Mucosa of gallbladder (tissue), 1 donor: ENCODE results near the gene WASF3. TPM values are rescaled to one million over a fixed set of nuclear protein-coding genes. Genes with fewer than 3 reads are reported as not detected.

Experiments used
- DNase-seq: peaks from one replicate; pipeline ENCODE4 v3.0.0-alpha.2; 2020; ENCODE audit warnings: low spot score
- total RNA-seq: library from RNA; stranded (reverse); gene quantifications from one replicate; pipeline ENCODE4 v1.2.1, GENCODE V29; 2021
- donor health status: DM: no; HTN: no; CAD: no.

The WASF3 gene
- total RNA-seq, 1 donor from 2014 or later = 11.5 TPM

DNA sequence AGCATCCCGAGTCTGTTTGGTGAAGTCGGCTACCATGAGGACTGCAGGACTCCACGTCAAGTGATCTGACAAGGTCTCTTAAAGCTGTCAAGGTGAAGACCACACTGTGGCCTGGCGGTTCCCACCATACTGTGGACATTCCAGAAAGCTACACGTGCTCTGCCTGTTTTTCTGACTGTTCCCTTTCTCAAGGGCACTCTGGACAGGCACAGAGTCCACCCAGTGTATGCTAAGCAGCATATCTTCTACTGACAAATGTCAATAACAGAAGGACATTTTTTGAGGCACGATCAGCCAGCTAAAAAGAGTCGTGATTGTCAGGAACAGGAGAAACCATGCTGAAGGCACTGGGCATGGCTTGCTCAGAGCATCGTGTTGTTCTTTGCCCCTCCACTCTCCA lies 12.8 kb upstream of the WASF3 start:
- DNase-seq = no peak

DNA sequence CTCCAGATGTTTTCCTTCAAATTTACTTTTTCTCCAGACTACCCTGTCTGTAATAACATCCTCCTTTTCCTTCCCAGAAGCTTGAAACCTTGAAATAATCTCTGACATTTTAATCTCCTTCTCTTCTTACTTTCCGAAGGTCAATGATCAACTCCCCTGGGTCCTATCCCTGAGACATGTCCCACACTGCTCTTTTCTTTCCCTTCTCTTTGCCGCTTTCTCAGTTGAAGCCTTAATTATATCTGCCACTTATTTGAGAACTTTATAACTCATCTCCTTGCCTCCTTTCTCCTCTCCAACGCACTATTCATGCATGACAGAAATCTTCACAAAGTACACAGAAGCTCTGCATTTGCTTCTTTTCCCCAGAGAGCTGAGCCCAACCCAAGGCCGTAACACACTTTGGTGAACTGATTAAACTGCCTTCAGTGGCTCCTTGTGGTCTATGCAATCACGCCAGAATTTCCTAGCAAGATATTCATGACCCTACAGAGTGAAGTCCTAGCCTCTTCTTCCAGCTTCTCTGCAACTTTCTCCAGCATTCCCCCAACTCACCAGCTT lies 9.2 kb upstream of the WASF3 start:
- no peak for DNase-seq

DNA sequence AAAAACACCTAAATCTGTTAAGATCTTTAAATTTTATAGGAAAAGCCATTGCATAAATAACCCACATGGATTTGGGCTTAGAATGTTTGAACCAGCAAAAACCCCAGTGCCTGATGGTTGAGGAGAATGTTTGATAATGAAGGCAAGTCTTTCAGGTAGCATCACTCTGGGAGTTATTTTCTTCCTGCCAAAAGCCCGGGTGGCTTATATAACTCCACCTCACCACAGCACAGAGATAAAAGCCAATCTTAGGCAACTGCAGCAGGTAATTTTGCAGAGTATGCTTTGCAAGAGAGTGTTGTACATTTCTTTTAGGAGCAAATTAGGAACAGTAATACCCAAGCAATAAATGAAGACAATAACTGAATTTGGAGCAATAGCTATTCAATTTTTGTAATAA lies 7.8 kb upstream of the WASF3 start:
- no peak for DNase-seq

DNA sequence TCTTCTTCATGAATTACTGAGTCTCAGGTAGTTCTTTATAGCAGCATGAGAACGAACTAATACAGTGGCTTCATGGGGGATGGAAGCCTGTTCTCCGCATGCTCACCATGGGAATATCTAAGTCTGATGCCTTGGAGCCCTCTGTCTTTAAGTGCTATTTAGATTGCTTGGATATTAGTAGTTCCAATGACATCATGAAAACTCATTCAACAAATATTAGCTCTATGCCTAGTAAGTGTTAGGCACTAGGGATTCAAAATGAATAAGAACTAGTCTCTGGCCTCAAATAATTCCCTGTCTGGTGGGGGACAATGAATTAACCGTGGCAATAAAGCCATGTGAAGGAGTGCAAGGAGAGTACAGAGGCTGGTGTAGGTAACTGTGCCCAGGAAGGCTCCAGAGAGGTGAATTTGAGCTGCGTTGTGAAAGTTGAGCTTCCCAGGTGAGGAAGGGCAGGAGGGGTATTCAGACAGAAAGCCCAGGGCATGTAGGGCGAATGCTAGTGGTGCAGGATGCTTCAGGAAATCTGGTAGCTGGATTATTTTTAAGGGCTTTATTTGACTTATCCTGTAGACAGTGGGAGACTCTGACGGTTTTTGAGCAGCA lies 6.1 kb upstream of the WASF3 start:
- no peak for DNase-seq

DNA sequence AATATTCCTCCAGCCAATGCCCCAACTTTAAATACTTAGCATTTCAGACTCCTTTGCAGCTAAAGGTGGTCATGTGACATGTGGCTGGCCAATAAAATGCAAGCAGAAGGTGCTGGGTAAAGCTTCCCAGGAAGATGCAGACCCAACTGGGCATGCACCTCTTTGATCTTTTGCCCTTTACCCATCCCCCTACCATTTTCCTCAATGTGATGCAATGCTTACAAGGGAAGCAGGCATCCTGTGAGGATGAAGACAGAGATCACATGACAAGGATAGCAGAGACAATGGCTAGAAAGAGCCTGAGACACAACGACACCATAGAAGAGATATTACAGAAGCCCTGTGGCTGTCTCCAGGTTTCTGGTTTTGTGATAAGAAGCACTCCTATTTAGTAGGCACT lies 2.1 kb upstream of the WASF3 start:
- DNase-seq = no peak

DNA sequence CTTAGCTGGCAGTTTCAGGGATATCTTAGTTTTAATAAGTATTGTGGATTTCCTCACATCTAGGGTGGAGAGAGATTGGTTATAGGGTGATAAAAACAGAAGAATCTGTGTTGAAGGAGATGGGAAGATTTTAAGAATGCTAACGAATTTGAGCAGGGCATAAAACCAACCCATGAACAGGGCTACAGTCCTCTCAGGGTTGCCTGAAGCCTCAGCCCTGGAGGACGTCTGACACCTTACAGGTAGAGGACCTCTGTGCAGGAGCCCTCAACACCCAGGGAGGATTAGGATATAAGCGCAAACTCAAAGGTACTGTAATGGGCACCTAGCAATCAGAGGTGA lies 461 bp upstream of the WASF3 start:
- no peak for DNase-seq

DNA sequence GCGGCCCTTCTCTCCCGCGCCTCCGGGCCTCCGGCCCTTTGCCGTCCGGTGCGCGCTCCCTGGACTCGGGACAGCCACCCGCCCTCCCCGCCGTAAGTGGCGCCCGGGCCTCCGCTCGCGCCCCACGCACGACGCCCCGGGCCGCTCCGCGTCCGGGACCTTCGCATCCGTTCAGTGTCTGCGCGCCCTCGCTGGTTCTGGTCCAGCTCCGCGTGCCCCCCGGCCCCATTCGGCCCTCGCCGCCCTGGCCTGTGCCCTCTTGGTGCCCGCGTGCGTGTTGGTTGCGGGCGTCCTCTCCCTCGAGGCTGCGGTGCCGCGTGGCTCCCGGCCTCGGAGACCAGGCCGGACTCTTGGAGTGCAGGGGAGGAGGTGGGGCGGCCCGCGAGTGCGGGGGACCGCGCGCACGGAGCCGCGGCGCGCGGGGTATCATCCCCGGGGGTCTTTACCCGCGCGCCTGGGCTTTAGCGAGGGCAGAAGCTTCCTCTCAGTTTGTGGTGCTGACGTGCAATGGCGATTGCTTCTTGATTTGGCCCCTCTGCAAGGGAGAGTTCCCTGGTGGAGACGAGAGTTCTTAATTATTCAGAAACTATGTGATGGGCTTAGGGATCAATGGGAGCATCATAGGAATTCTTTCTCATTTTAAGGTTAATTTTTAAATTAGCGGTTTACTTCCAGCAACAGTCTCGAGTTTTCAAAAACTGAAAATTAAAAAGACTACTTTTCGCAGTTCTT lies 757 bp downstream of the WASF3 start:
- no peak for DNase-seq

DNA sequence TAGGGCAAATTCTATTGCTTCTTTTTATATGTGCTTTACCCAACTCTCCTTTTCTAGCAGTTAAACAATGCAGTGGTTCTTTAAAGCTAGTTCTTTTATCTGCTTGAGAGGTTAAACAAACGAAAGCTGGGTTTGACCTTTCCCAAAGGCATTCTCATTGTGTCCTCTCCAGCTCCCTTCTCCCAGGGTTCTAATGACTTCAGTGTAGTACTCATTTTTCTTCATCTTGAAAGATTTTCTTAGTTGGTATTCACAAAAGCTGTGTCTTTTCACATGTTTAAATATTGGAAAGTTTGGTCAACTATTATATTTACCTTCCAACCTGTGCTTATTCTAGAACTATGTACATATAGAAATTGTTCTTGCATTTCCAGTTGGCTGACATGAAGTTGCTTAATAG lies 1.5 kb downstream of the WASF3 start:
- no peak for DNase-seq

DNA sequence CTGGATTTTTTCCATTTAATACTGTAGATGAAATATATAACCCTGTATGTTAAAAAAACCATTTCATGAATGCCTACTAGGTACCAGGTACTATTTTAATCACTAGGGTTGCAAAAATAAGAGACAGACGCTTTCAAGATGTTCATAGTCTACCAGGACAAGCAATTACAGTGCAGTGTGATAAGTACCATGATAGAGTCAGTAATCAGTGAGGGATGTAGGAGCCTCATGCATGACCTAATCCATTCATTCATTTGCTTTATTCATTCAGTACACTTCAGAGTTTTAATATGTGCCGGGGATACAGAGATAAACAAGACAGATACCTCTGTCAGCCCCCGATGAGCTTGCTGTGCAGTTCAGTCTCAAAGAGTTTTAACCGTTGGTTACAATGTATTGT lies 3.0 kb downstream of the WASF3 start:
- DNase-seq = no peak

DNA sequence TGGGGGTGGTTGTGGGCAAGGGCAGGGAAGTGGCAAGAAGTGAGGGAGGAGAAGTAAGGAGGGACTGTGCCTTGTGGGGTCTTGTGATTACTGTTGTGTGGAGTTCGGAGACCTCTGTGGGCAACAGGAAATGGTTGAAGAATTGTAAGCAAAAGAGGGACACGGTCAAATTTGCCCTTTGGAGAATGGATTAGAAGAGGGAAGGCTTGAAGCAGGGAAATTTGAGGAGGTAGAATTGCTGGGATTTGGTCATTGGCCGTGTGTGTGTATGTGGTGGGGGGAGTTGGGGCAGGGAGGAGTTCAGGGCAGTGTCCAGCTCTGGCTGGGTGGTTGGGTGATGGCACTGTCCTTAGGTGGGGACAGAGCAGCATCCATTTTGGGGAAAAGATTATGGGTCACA lies 3.6 kb downstream of the WASF3 start:
- DNase-seq = no peak

DNA sequence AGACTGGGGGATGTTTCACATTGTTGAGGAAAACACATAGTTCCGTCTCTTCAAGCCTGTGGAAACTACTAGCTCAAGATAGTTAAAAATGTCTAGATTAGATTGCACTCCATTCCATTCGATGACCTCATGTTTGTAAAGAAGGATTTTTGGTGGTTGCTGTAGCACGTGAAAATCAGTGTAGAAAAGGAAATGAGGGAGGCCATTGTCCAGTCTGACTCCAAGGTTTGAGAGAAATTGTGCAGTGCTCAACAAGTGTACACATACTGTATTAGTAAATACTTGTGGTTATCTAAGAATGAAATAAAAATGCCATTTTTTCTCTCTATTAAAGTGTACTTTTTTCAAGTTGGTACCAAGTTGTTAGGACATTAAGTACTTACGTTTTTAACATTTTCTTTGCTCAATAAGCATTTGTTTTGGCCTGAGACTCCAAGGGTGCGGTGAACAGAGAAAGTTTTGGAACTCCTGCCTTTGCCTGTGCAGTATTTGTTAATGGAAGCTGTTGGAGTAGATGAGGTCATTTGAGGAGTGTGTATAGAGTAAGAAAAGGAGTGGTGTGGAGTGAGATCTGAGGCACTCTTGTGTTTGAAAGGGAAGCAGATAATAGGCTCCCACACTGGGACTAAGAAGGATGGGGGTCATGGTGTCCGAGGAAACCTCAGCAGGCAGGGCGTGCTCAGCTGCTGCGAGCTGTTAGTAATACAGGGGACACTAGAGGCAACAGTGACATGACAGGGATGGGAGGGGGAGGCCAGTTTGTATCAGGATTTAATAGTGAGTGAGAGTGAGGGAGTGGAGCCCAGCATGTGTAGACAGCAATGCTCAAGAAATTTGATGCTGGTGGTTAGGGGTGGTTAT lies 4.4 kb downstream of the WASF3 start:
- DNase-seq = no peak

DNA sequence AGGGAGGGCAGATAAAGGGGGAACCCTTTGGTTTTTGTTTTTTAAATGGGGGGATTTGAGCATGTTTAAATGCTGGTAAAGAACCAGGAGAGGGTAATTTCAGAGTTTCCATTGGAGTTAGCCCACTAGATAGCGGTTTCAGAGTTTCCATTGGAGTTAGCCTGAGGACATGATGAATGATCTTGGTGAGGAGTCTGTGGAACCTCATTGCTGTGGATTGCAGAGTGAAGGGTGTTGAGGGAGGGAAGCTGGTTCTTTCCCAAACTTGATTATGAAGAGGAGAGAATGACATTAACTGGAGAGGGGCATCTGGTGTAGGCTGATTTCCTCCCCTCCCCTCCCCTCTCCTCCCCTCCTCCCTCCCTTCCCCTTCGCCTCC lies 5.0 kb downstream of the WASF3 start:
- DNase-seq = no peak

DNA sequence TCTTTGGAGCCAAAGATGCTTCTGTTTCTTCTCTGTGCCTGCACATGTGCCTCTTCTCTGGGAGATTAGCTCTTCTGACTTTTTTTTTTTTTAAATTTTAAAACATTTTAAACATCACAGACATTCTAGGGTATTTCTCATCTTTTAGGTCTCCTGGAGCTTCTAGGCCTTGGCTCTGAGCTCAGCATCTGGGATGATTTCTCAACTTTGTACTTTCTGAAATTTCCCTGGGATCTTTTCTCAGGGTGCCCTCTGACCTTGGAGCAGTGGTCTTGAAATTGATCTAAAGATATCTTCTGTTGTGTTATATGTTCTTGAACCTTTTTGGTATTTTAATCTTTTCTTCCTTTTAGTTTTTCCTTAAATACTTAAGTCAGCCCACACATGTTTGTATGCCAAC lies 6.2 kb downstream of the WASF3 start:
- DNase-seq = no peak

DNA sequence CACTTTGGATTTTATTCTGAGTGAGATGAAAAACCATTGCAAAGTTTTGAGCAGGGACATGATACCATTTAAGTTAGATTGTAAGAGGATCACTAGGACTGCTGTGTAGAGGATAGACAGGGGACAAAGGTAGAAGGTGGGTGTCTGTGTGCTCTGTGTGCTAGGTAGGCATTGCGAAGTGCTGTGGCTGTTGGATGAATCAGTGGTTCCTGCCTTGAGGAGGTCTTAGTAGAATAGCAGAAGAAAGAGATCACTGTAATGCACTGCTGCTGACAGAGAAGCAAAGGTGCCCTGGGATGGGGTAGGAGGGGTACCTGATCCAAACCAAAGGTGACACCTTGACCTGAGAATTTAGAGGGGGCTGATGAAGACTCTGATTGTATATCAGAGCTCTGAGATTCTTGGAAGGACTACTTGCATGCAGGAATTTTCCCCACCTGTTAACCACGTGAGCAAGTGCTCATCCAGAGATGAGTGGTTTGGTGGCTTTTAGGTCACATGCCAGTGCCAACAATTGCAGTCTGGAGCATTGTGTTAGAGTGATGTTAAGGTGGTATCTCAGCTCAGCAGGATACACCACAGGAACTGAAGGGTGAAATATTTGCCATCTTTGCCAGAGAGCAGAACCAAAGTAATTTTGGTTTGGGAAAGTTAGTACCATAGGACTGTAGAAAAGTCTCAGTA lies 10.8 kb downstream of the WASF3 start:
- no peak for DNase-seq

DNA sequence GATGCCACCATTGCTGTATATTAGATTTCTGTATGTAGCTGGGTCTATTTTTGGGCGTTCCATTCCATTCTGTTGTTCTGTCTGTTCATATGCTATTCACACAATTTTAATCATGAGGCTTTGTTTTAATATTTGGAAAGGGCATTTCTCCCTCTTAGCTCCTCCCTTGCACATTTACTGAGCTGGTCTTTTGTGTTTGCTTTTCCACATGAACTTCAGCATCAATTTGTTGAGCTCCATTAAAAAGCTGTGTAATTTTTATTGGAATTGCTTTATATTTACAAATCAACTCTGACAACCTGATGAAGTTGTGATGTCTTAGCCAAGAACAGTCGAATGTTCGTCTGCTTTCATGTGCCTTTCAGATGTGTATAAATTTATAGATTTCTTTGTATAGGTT lies 14.0 kb downstream of the WASF3 start:
- no peak for DNase-seq

DNA sequence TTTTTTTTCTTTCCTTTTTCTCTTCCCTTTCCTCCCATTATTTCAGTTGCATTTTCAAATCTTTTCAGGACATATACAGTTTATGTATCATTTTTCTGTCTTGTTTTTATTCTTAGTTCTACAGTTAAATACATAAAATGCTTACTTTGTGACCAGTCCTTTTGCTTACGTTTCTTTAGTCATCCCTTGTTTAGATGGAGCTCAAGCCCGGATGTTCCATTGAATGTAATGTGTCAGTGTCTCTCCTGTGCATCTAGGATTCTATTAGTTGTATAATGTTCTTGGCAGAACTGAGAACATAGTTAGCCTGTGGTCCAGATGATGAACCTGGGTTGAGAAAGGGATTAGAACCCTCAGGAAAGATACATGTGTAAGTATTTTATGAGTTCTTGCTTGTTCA lies 17.8 kb downstream of the WASF3 start:
- DNase-seq = no peak

DNA sequence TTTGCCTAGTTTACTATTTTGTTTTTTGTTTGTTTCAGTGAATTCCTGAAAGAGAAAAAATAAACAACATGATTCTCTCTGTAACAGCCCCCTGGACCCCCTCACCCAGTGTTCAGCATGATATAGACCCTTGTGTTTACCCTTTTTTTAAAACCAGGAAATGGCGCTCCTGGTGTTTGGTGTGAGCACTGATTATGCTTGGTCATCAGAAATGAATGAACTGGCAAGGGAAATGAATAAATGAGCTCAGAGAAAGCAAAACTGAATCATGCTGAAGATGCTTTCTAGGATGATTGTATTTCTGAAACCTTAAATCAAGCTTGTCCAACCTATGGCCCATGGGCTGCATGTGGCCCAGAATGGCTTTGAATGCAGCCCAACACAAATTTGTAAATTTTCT lies 22.1 kb downstream of the WASF3 start:
- DNase-seq = no peak

DNA sequence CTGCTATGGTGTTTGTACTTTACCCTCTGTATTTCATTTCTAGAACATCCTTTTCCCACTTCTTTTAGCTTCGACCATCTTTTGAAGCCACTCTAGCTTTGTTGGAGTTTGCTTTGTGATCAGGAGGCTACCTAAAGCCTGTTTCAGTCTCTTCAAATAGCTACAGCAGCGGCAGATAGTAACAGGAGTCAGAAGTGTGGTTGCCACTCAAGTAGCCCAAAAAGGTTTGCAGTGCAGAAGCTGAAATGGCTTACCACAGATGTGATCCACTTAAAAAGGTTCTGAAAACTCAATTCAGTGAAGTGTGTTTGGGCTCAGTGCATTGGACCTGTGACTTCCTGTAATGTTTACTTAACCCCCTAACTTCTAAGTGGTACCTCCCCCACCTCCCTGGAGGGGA lies 26.2 kb downstream of the WASF3 start:
- DNase-seq = no peak

DNA sequence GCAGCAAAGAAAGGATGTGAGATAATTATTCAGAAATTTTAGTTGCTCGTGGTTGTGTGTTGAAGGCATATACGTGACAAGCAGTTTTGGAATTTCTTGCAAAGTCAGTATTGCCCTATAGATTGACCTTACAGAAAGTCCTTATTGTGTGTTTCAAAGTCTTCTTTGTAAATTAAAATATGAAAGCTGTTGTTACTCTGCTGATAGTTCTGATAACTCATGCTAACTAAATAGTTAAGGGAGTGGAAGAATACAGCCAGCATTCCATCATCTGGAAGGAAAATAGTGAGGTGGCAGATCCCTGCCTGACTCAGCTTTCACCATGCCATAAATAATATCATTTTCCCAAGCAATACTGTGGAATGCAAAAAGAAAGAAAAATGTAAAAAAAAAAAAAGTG lies 27.2 kb downstream of the WASF3 start:
- no peak for DNase-seq

DNA sequence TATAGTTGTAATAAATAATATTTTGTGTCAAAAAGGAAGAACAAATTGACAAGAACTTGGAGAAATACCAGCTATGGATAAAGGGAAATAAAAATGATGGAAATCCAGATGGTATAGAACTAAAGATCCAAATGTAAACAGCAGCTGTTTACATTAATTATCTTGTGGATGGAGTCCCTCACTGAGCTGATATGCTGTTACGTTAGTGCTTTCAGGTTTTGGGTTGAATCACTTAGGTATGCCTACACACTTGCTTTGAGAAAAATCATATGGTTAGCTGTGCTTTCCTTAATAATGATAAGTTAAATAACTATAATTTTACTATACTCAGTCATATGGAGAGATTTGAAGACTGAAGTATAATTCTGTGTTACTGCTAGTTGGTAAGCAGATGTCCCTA lies 27.7 kb downstream of the WASF3 start:
- DNase-seq = no peak

DNA sequence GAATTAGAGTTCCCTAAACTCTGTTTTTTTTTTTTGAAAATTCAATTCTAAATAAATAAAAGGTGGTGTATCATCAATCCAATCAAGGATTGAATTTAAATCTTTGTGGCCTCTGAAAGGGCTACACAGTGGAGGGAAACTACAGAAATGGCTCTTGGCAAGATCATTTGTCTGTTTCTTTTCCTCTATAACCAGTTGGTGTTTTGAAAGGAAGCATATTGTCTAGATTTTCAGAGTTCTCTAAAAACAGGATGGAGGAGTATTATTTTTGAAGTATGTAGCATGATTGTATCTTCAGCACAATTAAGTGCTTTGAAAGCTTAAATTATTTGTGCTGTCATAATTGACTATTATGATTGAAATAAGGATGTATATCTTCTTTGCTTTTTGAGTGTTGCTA lies 29.8 kb downstream of the WASF3 start:
- DNase-seq = no peak

DNA sequence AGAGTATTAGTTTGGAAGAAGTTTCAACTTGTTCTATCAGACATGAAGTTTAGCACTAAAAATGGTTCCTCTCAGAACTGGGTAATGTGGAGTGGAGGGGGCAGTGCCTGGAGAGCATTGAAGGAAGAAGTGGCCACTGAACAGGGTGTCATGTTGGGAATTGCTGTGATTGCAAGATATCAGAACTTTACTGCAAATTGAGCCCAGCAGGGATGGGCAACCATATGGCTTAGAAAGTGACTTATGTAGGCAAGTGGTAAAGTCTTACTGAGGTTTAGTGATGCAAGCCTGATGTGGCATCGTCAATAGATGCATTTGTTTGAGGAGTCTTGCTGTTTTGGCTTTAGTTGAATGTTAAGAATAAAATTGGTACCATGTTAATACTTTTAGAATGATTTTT lies 31.7 kb downstream of the WASF3 start:
- no peak for DNase-seq
